GM19099 (cell line): ENCODE measurements around the gene BBS9.

Experiments used
- POLR2A ChIP-seq: IDR thresholded peaks from 3 replicates; pipeline ENCODE4 v1.6.1; 2011; ENCODE audit warnings: low read depth; ENCODE audit not compliant: insufficient read length; ENCODE audit errors: extremely low read depth

Gene BBS9

GRCh38 chr7:33582104-33582503 lies 452.7 kb downstream of the BBS9 start:
- no peak for TF ChIP-seq POLR2A

- TF ChIP-seq POLR2A = no peak
These were observed 453.2 kb downstream of the BBS9 start for GRCh38 chr7:33582533-33582932.

GRCh38 chr7:33589911-33590310 lies 460.5 kb downstream of the BBS9 start:
- TF ChIP-seq POLR2A = no peak

- TF ChIP-seq POLR2A = no peak
These were observed 461.6 kb downstream of the BBS9 start for GRCh38 chr7:33590916-33591315.

- TF ChIP-seq POLR2A = no peak
These were observed 462.1 kb downstream of the BBS9 start for GRCh38 chr7:33591490-33591889.

GRCh38 chr7:33592718-33593117 lies 463.4 kb downstream of the BBS9 start:
- TF ChIP-seq POLR2A = no peak

GRCh38 chr7:33593611-33594010 lies 464.2 kb downstream of the BBS9 start:
- no peak for TF ChIP-seq POLR2A

- TF ChIP-seq POLR2A = no peak
These were observed 467.3 kb downstream of the BBS9 start for GRCh38 chr7:33596686-33597085.

- no peak for TF ChIP-seq POLR2A
These were observed 467.8 kb downstream of the BBS9 start for GRCh38 chr7:33597181-33597580.

GRCh38 chr7:33601101-33601500 lies 471.7 kb downstream of the BBS9 start:
- TF ChIP-seq POLR2A = no peak

- no peak for TF ChIP-seq POLR2A
These were observed 472.5 kb downstream of the BBS9 start for GRCh38 chr7:33601884-33602283.

GRCh38 chr7:33604056-33604455 lies 474.7 kb downstream of the BBS9 start:
- TF ChIP-seq POLR2A = no peak

GRCh38 chr7:33610918-33611317 lies 481.6 kb downstream of the BBS9 start:
- no peak for TF ChIP-seq POLR2A

GRCh38 chr7:33612442-33612841 lies 483.1 kb downstream of the BBS9 start:
- TF ChIP-seq POLR2A = no peak

GRCh38 chr7:33614357-33615117 lies 485.2 kb downstream of the BBS9 start:
- no peak for TF ChIP-seq POLR2A

GRCh38 chr7:33616752-33617151 lies 487.4 kb downstream of the BBS9 start:
- TF ChIP-seq POLR2A = no peak

- no peak for TF ChIP-seq POLR2A
These were observed 489.9 kb downstream of the BBS9 start for GRCh38 chr7:33619264-33619663.
